GM18498 (cell line): ENCODE results near the gene CDC42EP4.
"Not testable (repeated sequence)": the region's sequence is repeated elsewhere in the genome, so short reads cannot be mapped to it uniquely, and the experiment has no call there.

Experiments used
- ATAC-seq: cut with Tn5 transposase; IDR thresholded peaks from one replicate; pipeline ENCODE4 v1.9.1; 2021; ENCODE audit warnings: mild to moderate bottlenecking, moderate library complexity; ENCODE audit not compliant: unreplicated experiment

Gene CDC42EP4

GRCh38 chr17:73343168-73343634, 31.4 kb upstream of the CDC42EP4 start:
- ATAC-seq, result no peak

GRCh38 chr17:73342541-73343167, 30.9 kb upstream of the CDC42EP4 start:
- ATAC-seq, result no peak

GRCh38 chr17:73342050-73342522, 30.3 kb upstream of the CDC42EP4 start:
- no peak for ATAC-seq

- no peak for ATAC-seq
Measured at GRCh38 chr17:73341350-73342049, 29.7 kb upstream of the CDC42EP4 start.

GRCh38 chr17:73340093-73340596, 28.3 kb upstream of the CDC42EP4 start:
- ATAC-seq, result no peak

- ATAC-seq, result no peak
Measured at GRCh38 chr17:73338566-73339197, 26.9 kb upstream of the CDC42EP4 start.

- ATAC-seq, result no peak
Measured at GRCh38 chr17:73338050-73338521, 26.3 kb upstream of the CDC42EP4 start.

- ATAC-seq, result no peak
Measured at GRCh38 chr17:73337330-73337710, 25.5 kb upstream of the CDC42EP4 start.

- no peak for ATAC-seq
Measured at GRCh38 chr17:73336408-73337329, 24.9 kb upstream of the CDC42EP4 start.

- ATAC-seq, result no peak
Measured at GRCh38 chr17:73335591-73336407, 24.0 kb upstream of the CDC42EP4 start.

- no peak for ATAC-seq
Measured at GRCh38 chr17:73334771-73335513, 23.1 kb upstream of the CDC42EP4 start.

GRCh38 chr17:73333445-73333844, 21.6 kb upstream of the CDC42EP4 start:
- not testable (repeated sequence) for ATAC-seq

- no peak for ATAC-seq
Measured at GRCh38 chr17:73331060-73331459, 19.3 kb upstream of the CDC42EP4 start.

GRCh38 chr17:73327676-73328075, 15.9 kb upstream of the CDC42EP4 start:
- ATAC-seq, result no peak

GRCh38 chr17:73325527-73325842, 13.7 kb upstream of the CDC42EP4 start:
- no peak for ATAC-seq

GRCh38 chr17:73324711-73325526, 13.1 kb upstream of the CDC42EP4 start:
- ATAC-seq, result no peak

GRCh38 chr17:73324160-73324475, 12.3 kb upstream of the CDC42EP4 start:
- no peak for ATAC-seq

- ATAC-seq, result no peak
Measured at GRCh38 chr17:73323409-73324159, 11.8 kb upstream of the CDC42EP4 start.
